Medulla oblongata (tissue), 1 donor: Measurements from ENCODE around the gene LAMC3.

ENCODE experiments used
- DNase-seq: peaks from one replicate; pipeline ENCODE4 v3.0.0-alpha.2; 2015; ENCODE audit errors: extremely low spot score

The LAMC3 gene

GRCh38 chr9:130979591-130980385 lies 29.2 kb upstream of the LAMC3 start:
- no peak for DNase-seq

DNA sequence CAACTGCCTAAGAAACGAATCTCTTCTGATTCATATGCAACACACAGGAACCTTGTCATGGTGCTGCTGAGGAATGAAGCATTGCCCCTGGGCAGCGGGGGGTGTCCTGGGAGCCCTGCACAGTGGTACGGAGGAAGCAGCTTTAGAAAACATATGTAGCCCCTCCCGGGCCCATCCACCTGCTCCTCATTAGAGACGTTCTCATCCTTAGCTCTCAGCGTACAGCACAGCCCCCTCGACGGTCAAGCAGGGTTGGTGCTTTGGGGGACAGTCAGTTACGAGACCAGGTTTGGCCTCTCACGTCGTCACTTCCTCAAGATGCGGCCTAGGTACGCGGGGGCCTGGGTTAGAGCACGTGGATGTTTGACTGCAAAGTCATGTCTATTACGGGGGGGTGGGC lies 28.4 kb upstream of the LAMC3 start:
- DNase-seq, result no peak

- no peak for DNase-seq
Measured at GRCh38 chr9:130981002-130981755, 27.8 kb upstream of the LAMC3 start.

- DNase-seq, result no peak
Measured at GRCh38 chr9:130981756-130982137, 27.2 kb upstream of the LAMC3 start.

DNA sequence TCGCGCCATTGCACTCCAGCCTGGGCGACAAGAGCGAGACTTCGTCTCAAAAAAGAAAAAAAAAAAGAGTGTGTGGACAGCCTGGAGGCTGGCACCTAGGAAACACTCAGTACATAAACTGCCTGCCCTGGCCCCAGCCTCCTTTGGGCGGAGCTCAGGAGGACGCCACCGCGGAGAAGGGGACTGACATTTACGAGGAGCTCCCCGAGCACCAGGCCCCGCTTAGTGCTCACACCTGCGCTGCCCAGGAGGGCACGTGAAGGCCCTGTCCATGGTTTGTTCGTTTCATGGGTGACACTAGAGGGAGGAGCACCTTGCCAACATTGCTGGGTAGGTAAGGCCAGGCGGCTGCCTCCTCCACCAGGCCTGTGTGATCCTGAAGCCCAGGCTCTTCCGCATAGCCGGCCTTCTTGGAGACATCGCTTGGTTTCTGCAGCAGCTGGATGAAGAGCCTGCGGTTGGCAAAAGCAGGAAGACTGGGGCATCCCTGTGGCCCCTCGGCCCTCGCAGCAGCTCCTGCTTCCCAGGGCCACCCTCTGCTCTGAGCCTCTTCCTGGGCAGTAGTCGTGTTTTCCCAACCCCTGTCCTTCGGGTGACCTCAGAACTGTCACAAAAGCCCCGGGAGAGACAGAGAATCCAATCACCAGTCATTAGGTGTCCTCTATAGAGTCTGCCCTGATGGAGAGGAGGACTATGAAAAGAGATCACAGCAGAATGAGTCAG lies 26.2 kb upstream of the LAMC3 start:
- DNase-seq, result no peak

DNA sequence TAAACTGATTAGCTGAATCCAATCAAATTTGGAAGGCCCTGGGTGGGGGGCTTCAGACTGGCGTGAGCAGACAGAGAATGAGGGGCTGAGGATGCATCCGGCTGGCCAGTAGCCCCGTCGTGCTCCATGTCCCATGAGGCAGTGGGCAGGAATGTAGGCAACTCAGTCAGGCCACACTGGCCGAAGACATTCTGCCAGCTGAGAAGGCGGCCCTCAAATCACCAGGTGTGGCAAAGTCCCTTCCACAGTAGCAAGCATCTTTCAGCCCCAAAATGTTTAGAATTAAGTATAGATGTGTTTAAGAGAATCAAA lies 25.7 kb upstream of the LAMC3 start:
- no peak for DNase-seq

- DNase-seq, result no peak
Measured at GRCh38 chr9:130983970-130984369, 25.0 kb upstream of the LAMC3 start.

GRCh38 chr9:130984521-130984920 lies 24.5 kb upstream of the LAMC3 start:
- no peak for DNase-seq

- no peak for DNase-seq
Measured at GRCh38 chr9:130985029-130985428, 23.9 kb upstream of the LAMC3 start.

GRCh38 chr9:130985606-130986162 lies 23.3 kb upstream of the LAMC3 start:
- DNase-seq, result no peak

- no peak for DNase-seq
Measured at GRCh38 chr9:130986356-130986965, 22.5 kb upstream of the LAMC3 start.

GRCh38 chr9:130987054-130987453 lies 21.9 kb upstream of the LAMC3 start:
- DNase-seq, result no peak

- DNase-seq, result no peak
Measured at GRCh38 chr9:130987738-130988399, 21.1 kb upstream of the LAMC3 start.

GRCh38 chr9:130988400-130988747 lies 20.6 kb upstream of the LAMC3 start:
- no peak for DNase-seq

- DNase-seq, result no peak
Measured at GRCh38 chr9:130988905-130989304, 20.1 kb upstream of the LAMC3 start.

GRCh38 chr9:130989391-130989790 lies 19.6 kb upstream of the LAMC3 start:
- DNase-seq, result no peak

DNA sequence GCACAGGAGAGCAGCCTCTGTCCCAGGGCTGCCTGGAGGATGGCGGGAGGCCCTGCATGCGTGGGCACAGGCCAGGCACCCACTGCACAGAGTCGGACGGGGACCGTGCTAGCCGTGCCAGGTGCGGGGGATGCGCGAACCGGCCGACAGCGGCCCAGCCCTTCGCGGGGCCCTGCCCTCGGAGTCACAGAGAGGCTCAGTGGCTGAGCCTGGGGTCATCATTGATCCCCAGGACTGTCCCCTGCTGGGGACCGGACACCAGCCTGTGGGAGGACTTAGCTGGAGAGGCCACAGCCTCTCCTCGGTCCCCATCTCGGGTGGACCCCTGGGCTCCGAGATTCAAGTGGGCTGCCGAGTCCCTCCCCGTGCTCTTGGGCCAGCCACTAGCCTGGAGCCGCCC lies 19.1 kb upstream of the LAMC3 start:
- no peak for DNase-seq

- no peak for DNase-seq
Measured at GRCh38 chr9:130990306-130990977, 18.5 kb upstream of the LAMC3 start.

GRCh38 chr9:130990978-130991777 lies 17.8 kb upstream of the LAMC3 start:
- no peak for DNase-seq
